IPS-NIHi7 (cell line): ENCODE data around the gene TMEFF2.

Experiments
- DNase-seq: peaks from one replicate; pipeline ENCODE4 v3.0.0; 2012; ENCODE audit warnings: mixed read lengths; ENCODE audit errors: extremely low spot score

TMEFF2 gene

DNA sequence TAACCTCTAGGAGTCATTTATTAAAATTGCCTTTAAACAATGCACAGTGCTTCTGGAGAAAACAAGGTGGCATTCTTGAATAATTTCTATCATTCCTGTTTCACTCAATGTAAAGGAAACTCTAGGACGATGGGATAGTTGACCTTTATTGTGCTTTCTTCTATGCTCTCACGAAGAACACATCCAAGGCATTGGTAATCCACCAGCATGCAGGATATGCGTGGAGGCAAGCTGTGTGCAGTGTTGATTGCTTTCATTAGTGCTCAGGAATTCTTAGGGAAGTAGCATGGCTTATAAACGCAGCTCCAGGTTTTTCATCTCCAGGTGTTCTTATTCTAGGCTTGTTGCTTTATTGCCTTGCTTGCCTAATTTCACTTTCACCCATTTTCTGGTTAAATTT, 289.4 kb downstream of the TMEFF2 start:
- no peak for DNase-seq

DNA sequence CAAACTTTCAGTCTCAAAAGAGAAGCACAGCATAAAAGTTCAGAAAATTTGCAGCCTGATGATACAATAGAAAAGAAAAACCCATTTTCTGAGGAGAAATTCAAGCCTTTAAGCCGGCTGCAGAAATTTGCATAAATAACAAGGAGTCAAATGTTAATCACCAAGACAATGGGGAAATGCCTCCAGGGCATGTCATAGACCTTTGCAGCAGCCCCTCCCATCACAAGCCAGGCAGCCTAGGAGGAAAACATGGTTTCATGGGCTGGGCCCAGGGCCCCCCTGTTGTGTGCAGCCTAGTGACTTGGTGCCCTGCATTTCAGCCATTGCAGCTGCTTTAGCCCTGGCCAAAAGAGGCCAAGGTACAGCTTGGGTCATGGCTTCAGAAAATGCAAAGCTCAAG, 293.7 kb downstream of the TMEFF2 start:
- DNase-seq = no peak

DNA sequence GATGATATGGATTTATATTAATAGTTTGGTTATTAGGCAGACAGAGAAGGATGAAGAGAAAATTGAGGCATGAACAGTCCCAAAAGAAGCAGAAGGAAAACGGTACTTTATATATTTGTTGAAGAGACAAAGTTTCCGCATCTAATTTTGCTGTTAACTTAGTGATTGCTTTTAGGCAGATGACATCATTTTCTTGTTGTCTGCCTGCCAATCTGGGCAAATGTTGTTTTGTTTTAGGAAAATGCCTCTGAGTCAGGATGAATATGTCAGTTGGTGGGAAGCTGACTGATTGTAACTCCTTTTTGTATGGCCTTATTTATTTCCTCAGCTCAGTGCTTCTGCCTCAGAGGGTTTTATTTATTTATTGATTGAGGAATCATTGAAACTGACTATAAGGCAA, 295.3 kb downstream of the TMEFF2 start:
- no peak for DNase-seq
